ENCODE measurements around the gene FFAR2.
"Not testable (repeated sequence)": the region's sequence is repeated elsewhere in the genome, so short reads cannot be mapped to it uniquely, and the experiment has no call there.

FFAR2 gene

GRCh38 chr19:35421362-35421761 is 26.7 kb upstream of the FFAR2 start:
- no peak for TF ChIP-seq CTCF (conservative IDR thresholded peaks at IDR 0.05; ENCODE audit: low read depth)
- no peak for DNase-seq (ENCODE audit: low spot score)
- no peak overlapping the region for H3K27ac ChIP-seq
- ChIA-PET POLR2A (ENCODE audit: low non-redundant PET) (no interaction called here), CTCF (no interaction called here)

GRCh38 chr19:35423406-35423805 is 24.7 kb upstream of the FFAR2 start:
- DNase-seq (ENCODE audit: low spot score); H3K27ac ChIP-seq; POLR2A ChIA-PET (ENCODE audit: low non-redundant PET); CTCF ChIA-PET: not testable (repeated sequence)

GRCh38 chr19:35425682-35426081 is 22.4 kb upstream of the FFAR2 start:
- no peak for TF ChIP-seq CTCF (conservative IDR thresholded peaks at IDR 0.05; ENCODE audit: low read depth)
- ChIA-PET CTCF (interaction anchor here (0.6 kb wide), 1 partner anchor 64 kb away, joined by 3 read pairs; no protein-coding TSS in a partner anchor), POLR2A (ENCODE audit: low non-redundant PET) (no interaction called here)
- no peak for DNase-seq (ENCODE audit: low spot score)
- H3K27ac ChIP-seq, result no peak overlapping the region

- POLR2A ChIA-PET (ENCODE audit: low non-redundant PET), result no interaction called here
- DNase-seq (ENCODE audit: low spot score), result no peak
- TF ChIP-seq CTCF (conservative IDR thresholded peaks at IDR 0.05; ENCODE audit: low read depth), result no peak
- no peak overlapping the region for H3K27ac ChIP-seq
- CTCF ChIA-PET, result interaction anchor here (0.8 kb wide), 1 partner anchor 39 kb away, joined by 3 read pairs; no protein-coding TSS in a partner anchor
Measured at GRCh38 chr19:35427187-35427586, 20.9 kb upstream of the FFAR2 start.

- ChIA-PET CTCF (interaction anchor here (0.7 kb wide), 1 partner anchor 77 kb away, joined by 3 read pairs; no protein-coding TSS in a partner anchor), POLR2A (ENCODE audit: low non-redundant PET) (no interaction called here)
- no peak overlapping the region for H3K27ac ChIP-seq
- no peak for DNase-seq (ENCODE audit: low spot score)
- no peak for TF ChIP-seq CTCF (conservative IDR thresholded peaks at IDR 0.05; ENCODE audit: low read depth)
Measured at GRCh38 chr19:35429698-35430408, 18.2 kb upstream of the FFAR2 start.

GRCh38 chr19:35430409-35431144 is 17.5 kb upstream of the FFAR2 start:
- TF ChIP-seq CTCF (conservative IDR thresholded peaks at IDR 0.05; ENCODE audit: low read depth), result no peak
- POLR2A ChIA-PET (ENCODE audit: low non-redundant PET), result no interaction called here
- CTCF ChIA-PET, result interaction anchor here (0.7 kb wide), 1 partner anchor 77 kb away, joined by 3 read pairs; no protein-coding TSS in a partner anchor
- no peak for DNase-seq (ENCODE audit: low spot score)
- no peak overlapping the region for H3K27ac ChIP-seq
